Esophagus squamous epithelium (tissue), 5 donors: ENCODE data around the gene SLC1A7. TPM values are rescaled to one million over a fixed set of nuclear protein-coding genes. Genes with fewer than 3 reads are reported as not detected.

Experiments used
- DNase-seq: peaks from one replicate; lab custom pipeline; 2025; lab: John Stamatoyannopoulos, UW
- H3K27ac ChIP-seq, 4 donors: fragments of 200-600 bp; sonication (generic); one replicate each; pipeline ENCODE4 v1.5.1; 2016 to 2019; ENCODE audit warnings: mild to moderate bottlenecking in 1 of 4
- H3K27me3 ChIP-seq, 4 donors: fragments of 200-600 bp; sonication (generic); 1 replicate in 3 of 4; 2 replicates in 1 of 4; pipeline versions ENCODE4 v1.5.1 to v1.6.0; 2017 to 2021; ENCODE audit warnings: antibody characterized with exemption in 1 of 4
- H3K36me3 ChIP-seq, 3 donors: fragments of 200-600 bp; sonication (generic); one replicate each; pipeline ENCODE4 v1.5.1; 2016 to 2019
- H3K4me1 ChIP-seq, 3 donors: fragments of 200-600 bp; sonication (generic); one replicate each; pipeline ENCODE4 v1.5.1; 2017 to 2019
- H3K4me3 ChIP-seq, 4 donors: fragments of 200-600 bp; sonication (generic); 1 replicate in 3 of 4; 2 replicates in 1 of 4; pipeline ENCODE4 v1.5.1; 2016 to 2019; ENCODE audit warnings: mild to moderate bottlenecking in 2 of 4, moderate library complexity in 1 of 4
- H3K9me3 ChIP-seq, 3 donors: fragments of 200-600 bp; sonication (generic); one replicate each; pipeline ENCODE4 v1.5.1; 2016 to 2019
- CTCF ChIP-seq, 6 experiments: fragments of 450-650 bp in 4 of 6; fragments of 200-600 bp in 2 of 6; sonication (generic) in 2 of 6; IDR thresholded peaks; one replicate each; pipeline ENCODE4 v1.5.1; 2016 to 2019; ENCODE audit warnings: antibody characterized with exemption in 6 of 6, mild to moderate bottlenecking in 4 of 6, moderate library complexity in 4 of 6
- POLR2A ChIP-seq, 4 donors: fragments of 450-650 bp; IDR thresholded peaks; one replicate each; pipeline ENCODE4 v1.6.1; 2017; ENCODE audit warnings: antibody characterized with exemption in 4 of 4, mild to moderate bottlenecking in 4 of 4, moderate library complexity in 3 of 4
- WGBS, 2 donors: methylation state at CpG; one replicate each; pipeline ENCODE4 v1.1.5; 2018; 5-methylcytosine and 5-hydroxymethylcytosine counted together
- intact Hi-C: fragments of 100-400 bp; cut with DNase I; formaldehyde crosslinking; loops from one replicate; pipeline ENCODE4 v1.15.0; 2022
- total RNA-seq, 4 donors: library from RNA; depleted of rRNA; stranded (reverse); fragments of >200 nt; gene quantifications; one replicate each; pipeline ENCODE4 v1.1.0, GENCODE V29; 2016
- donor health status: DM: yes; HTN: yes; CAD: no.

SLC1A7 gene
- total RNA-seq, 4 donors from 2014 or later, result 0.57 TPM; not detected in 3

- H3K36me3 ChIP-seq, result no peaks in the 10 kb centered on the region
- TF ChIP-seq CTCF (IDR thresholded peaks at IDR 0.05) (no peak), POLR2A (IDR thresholded peaks at IDR 0.05) (no peak)
- H3K9me3 ChIP-seq, result no peaks in the 10 kb centered on the region
- H3K27me3 ChIP-seq, result no peaks in the 10 kb centered on the region
- intact Hi-C loops, result no loop called here
- H3K27ac ChIP-seq, result no peak overlapping the region
- H3K4me1 ChIP-seq, result no peaks in the 10 kb centered on the region
- DNase-seq, result no peak
- H3K4me3 ChIP-seq, result no peak overlapping the region
- 64 to 78% methylated on average over 5 of the region's 5 CpGs for WGBS, 2 donors
Observed at GRCh38 chr1:53162621-53163020, 20.2 kb upstream of the SLC1A7 start.

GRCh38 chr1:53160924-53161378, 18.5 kb upstream of the SLC1A7 start:
- H3K27ac ChIP-seq, result no peak overlapping the region
- WGBS, 2 donors, result 43 to 83% methylated on average over 1 of the region's 2 CpGs
- H3K36me3 ChIP-seq, result no peaks in the 10 kb centered on the region
- H3K27me3 ChIP-seq, result no peaks in the 10 kb centered on the region
- no peak overlapping the region for H3K4me3 ChIP-seq
- intact Hi-C loops, result no loop called here
- no peaks in the 10 kb centered on the region for H3K4me1 ChIP-seq
- TF ChIP-seq POLR2A (IDR thresholded peaks at IDR 0.05), result no peak
- no peak for TF ChIP-seq CTCF (IDR thresholded peaks at IDR 0.05)
- H3K9me3 ChIP-seq, result no peaks in the 10 kb centered on the region
- no peak for DNase-seq

GRCh38 chr1:53158900-53159299, 16.5 kb upstream of the SLC1A7 start:
- Histone ChIP-seq H3K27me3 (no peaks in the 10 kb centered on the region), H3K9me3 (no peaks in the 10 kb centered on the region), H3K4me1 (no peaks in the 10 kb centered on the region), H3K4me3 (no peak overlapping the region), H3K27ac (no peak overlapping the region), H3K36me3 (no peaks in the 10 kb centered on the region)
- TF ChIP-seq CTCF (IDR thresholded peaks at IDR 0.05), result no peak
- no peak for TF ChIP-seq POLR2A (IDR thresholded peaks at IDR 0.05)
- WGBS, 2 donors, result 89 to 91% methylated on average over 1 of the region's 1 CpG
- intact Hi-C loops, result no loop called here
- no peak for DNase-seq

- H3K27me3 ChIP-seq, result peaks cover 0 to 6% (median 0%) of the 10 kb centered on the region in 4 donors
- TF ChIP-seq CTCF (IDR thresholded peaks at IDR 0.05), result no peak
- TF ChIP-seq POLR2A (IDR thresholded peaks at IDR 0.05), result no peak
- intact Hi-C loops, result no loop called here
- no peaks in the 10 kb centered on the region for H3K4me1 ChIP-seq
- no peak for DNase-seq
- WGBS, 2 donors, result 67 to 72% methylated on average over 3 of the region's 3 CpGs
- H3K36me3 ChIP-seq, result no peaks in the 10 kb centered on the region
- no peak overlapping the region for H3K4me3 ChIP-seq
- H3K9me3 ChIP-seq, result no peaks in the 10 kb centered on the region
- H3K27ac ChIP-seq, result no peak overlapping the region
Observed at GRCh38 chr1:53156783-53157182, 14.3 kb upstream of the SLC1A7 start.

GRCh38 chr1:53155945-53156344, 13.5 kb upstream of the SLC1A7 start:
- intact Hi-C loops, result no loop called here
- WGBS, 2 donors, result 85 to 90% methylated on average over 6 to 7 of the region's 7 CpGs
- Histone ChIP-seq H3K9me3 (no peaks in the 10 kb centered on the region), H3K4me1 (no peaks in the 10 kb centered on the region), H3K36me3 (no peaks in the 10 kb centered on the region), H3K27ac (no peak overlapping the region), H3K4me3 (no peak overlapping the region), H3K27me3 (peaks cover 0 to 6% (median 0%) of the 10 kb centered on the region in 4 donors)
- no peak for DNase-seq
- no peak for TF ChIP-seq CTCF (IDR thresholded peaks at IDR 0.05)
- no peak for TF ChIP-seq POLR2A (IDR thresholded peaks at IDR 0.05)
